Activated CD4-positive, alpha-beta memory T cell treated with anti-CD3 and anti-CD28 coated beads, Interleukin-2, amount 10 ng/mL, durations not matched to agents 7 days and 5 days (primary cell): Measurements from ENCODE around the gene DHRS7B. TPM values are rescaled to one million over a fixed set of nuclear protein-coding genes. Genes with fewer than 3 reads are reported as not detected.
A peak's percentile ranks its signal among the peaks of the same experiment; 100 is the strongest.
"Not testable (repeated sequence)": the region's sequence is repeated elsewhere in the genome, so short reads cannot be mapped to it uniquely, and the experiment has no call there.

Source experiments
- CTCF ChIA-PET: fragments of 350-600 bp; sonication (Branson Sonifier 250); formaldehyde crosslinking; loops from one replicate; lab custom pipeline; 2021; ENCODE audit warnings: antibody characterized with exemption, inconsistent platforms; lab: Charles Lee
- POLR2A ChIA-PET: fragments of 350-600 bp; sonication (Branson Sonifier 250); formaldehyde crosslinking; loops from one replicate; lab custom pipeline; 2021; ENCODE audit warnings: antibody characterized with exemption; lab: Charles Lee
- DNase-seq: peaks from one replicate; pipeline ENCODE4 v3.0.0-alpha.2; 2020
- H3K27ac Mint-ChIP-seq: one replicate; pipeline ENCODE4 v1.8.0; 2021; ENCODE audit warnings: mild to moderate bottlenecking, mixed read lengths
- H3K27me3 Mint-ChIP-seq: one replicate; pipeline ENCODE4 v1.8.0; 2021; ENCODE audit warnings: mixed read lengths
- H3K36me3 Mint-ChIP-seq: one replicate; pipeline ENCODE4 v1.8.0; 2021; ENCODE audit warnings: low read depth, mixed read lengths
- H3K4me1 Mint-ChIP-seq: one replicate; pipeline ENCODE4 v1.8.0; 2021; ENCODE audit warnings: mixed read lengths
- H3K4me3 Mint-ChIP-seq: one replicate; pipeline ENCODE4 v1.8.0; 2021; ENCODE audit warnings: mild to moderate bottlenecking, mixed read lengths
- H3K9me3 Mint-ChIP-seq: one replicate; pipeline ENCODE4 v1.8.0; 2021; ENCODE audit warnings: mixed read lengths
- total RNA-seq, 2 experiments: library from RNA; stranded (reverse); gene quantifications; one replicate each; pipeline ENCODE4 v1.2.3, GENCODE V29; 2021

Gene DHRS7B
- total RNA-seq, 2 experiments from 2014 or later, result 12.1 to 15.3 TPM

- no peak overlapping the region for H3K27ac Mint-ChIP-seq
- no peaks in the 10 kb centered on the region for H3K27me3 Mint-ChIP-seq
Observed at GRCh38 chr17:21095735-21096134, 31.0 kb upstream of the DHRS7B start.

GRCh38 chr17:21096874-21097273 lies 29.9 kb upstream of the DHRS7B start:
- H3K36me3 Mint-ChIP-seq, result no peaks in the 10 kb centered on the region
- H3K27me3 Mint-ChIP-seq, result no peaks in the 10 kb centered on the region
- no peak overlapping the region for H3K27ac Mint-ChIP-seq
- H3K9me3 Mint-ChIP-seq, result no peaks in the 10 kb centered on the region
- DNase-seq, result no peak
- peaks cover 24% of the 10 kb centered on the region for H3K4me1 Mint-ChIP-seq
- CTCF ChIA-PET, result interaction anchor here (2.1 kb wide), 1 partner anchor 53 kb away, joined by 4 read pairs; no protein-coding TSS in a partner anchor
- POLR2A ChIA-PET, result interaction anchor here (2.3 kb wide), 1 partner anchor 53 kb away, joined by 8 read pairs; the partner anchor contains the start of gene USP22
- H3K4me3 Mint-ChIP-seq, result no peak overlapping the region

More at GRCh38 chr17:21095735-21096134, 31.0 kb upstream of the DHRS7B start:
- Mint-ChIP-seq H3K4me3 (no peak overlapping the region), H3K9me3 (no peaks in the 10 kb centered on the region), H3K36me3 (no peaks in the 10 kb centered on the region), H3K4me1 (peaks cover 24% of the 10 kb centered on the region)
- DNase-seq, result no peak
- CTCF ChIA-PET, result interaction anchor here (2.1 to 2.4 kb wide), 2 partner anchors 23 to 52 kb away, joined by 4 to 10 read pairs; no protein-coding TSS in a partner anchor
- POLR2A ChIA-PET, result interaction anchor here (2.3 kb wide), 1 partner anchor 52 kb away, joined by 8 read pairs; the partner anchor contains the start of gene USP22

- CTCF ChIA-PET, result interaction anchor here (0.7 to 2.9 kb wide), 33 partner anchors 11 to 949 kb away, joined by 3 to 43 read pairs (median 5); partner anchors contain the start of gene USP22
- peak overlapping the region; percentile 87 for H3K4me3 Mint-ChIP-seq
- no peaks in the 10 kb centered on the region for H3K36me3 Mint-ChIP-seq
- POLR2A ChIA-PET, result interaction anchor here (0.6 to 3.3 kb wide), 12 partner anchors 22 to 447 kb away, joined by 3 to 55 read pairs (median 4); partner anchors contain the start of genes DHRS7B, TMEM11 and USP22
- H3K27me3 Mint-ChIP-seq, result no peaks in the 10 kb centered on the region
- H3K9me3 Mint-ChIP-seq, result no peaks in the 10 kb centered on the region
- DNase-seq, result peak; percentile 84
- H3K27ac Mint-ChIP-seq, result peak overlapping the region; percentile 86
- H3K4me1 Mint-ChIP-seq, result peaks cover 24% of the 10 kb centered on the region
Observed at GRCh38 chr17:21098934-21099689, 27.7 kb upstream of the DHRS7B start.

- Mint-ChIP-seq H3K27ac (no peak overlapping the region), H3K4me3 (no peak overlapping the region), H3K36me3 (no peaks in the 10 kb centered on the region), H3K9me3 (no peaks in the 10 kb centered on the region), H3K27me3 (no peaks in the 10 kb centered on the region), H3K4me1 (peaks cover 24% of the 10 kb centered on the region)
- ChIA-PET POLR2A (interaction anchor here (0.9 to 3.3 kb wide), 2 partner anchors 12 to 57 kb away, joined by 3 to 55 read pairs; partner anchors contain the start of gene USP22), CTCF (interaction anchor here (1.3 to 2.8 kb wide), 7 partner anchors 15 to 80 kb away, joined by 5 to 31 read pairs (median 8); no protein-coding TSS in a partner anchor)
- no peak for DNase-seq
Observed at GRCh38 chr17:21100636-21101035, 26.1 kb upstream of the DHRS7B start.

- no peak overlapping the region for H3K27ac Mint-ChIP-seq
- ChIA-PET CTCF (interaction anchor here (1.0 to 1.7 kb wide), 2 partner anchors 17 to 61 kb away, joined by 3 to 4 read pairs; no protein-coding TSS in a partner anchor), POLR2A (no interaction called here)
- no peaks in the 10 kb centered on the region for H3K9me3 Mint-ChIP-seq
- no peaks in the 10 kb centered on the region for H3K36me3 Mint-ChIP-seq
- H3K4me3 Mint-ChIP-seq, result no peak overlapping the region
- H3K4me1 Mint-ChIP-seq, result peaks cover 2% of the 10 kb centered on the region
- no peak for DNase-seq
- peaks cover 8% of the 10 kb centered on the region for H3K27me3 Mint-ChIP-seq
Observed at GRCh38 chr17:21104608-21105007, 22.2 kb upstream of the DHRS7B start.

GRCh38 chr17:21105064-21105894 lies 21.5 kb upstream of the DHRS7B start:
- CTCF ChIA-PET, result interaction anchor here (0.7 kb wide), 2 partner anchors 118 to 939 kb away, joined by 3 to 4 read pairs; no protein-coding TSS in a partner anchor

GRCh38 chr17:21106316-21106715 lies 20.4 kb upstream of the DHRS7B start:
- H3K4me1 Mint-ChIP-seq, result no peaks in the 10 kb centered on the region
- no peak for DNase-seq
- H3K27ac Mint-ChIP-seq, result no peak overlapping the region
- POLR2A ChIA-PET, result no interaction called here
- H3K27me3 Mint-ChIP-seq, result peaks cover 8% of the 10 kb centered on the region
- H3K36me3 Mint-ChIP-seq, result no peaks in the 10 kb centered on the region
- H3K9me3 Mint-ChIP-seq, result no peaks in the 10 kb centered on the region
- no peak overlapping the region for H3K4me3 Mint-ChIP-seq
- CTCF ChIA-PET, result no interaction called here

More at GRCh38 chr17:21105064-21105894, 21.5 kb upstream of the DHRS7B start:
- no peaks in the 10 kb centered on the region for H3K9me3 Mint-ChIP-seq
- POLR2A ChIA-PET, result no interaction called here
- no peak for DNase-seq
- H3K4me3 Mint-ChIP-seq, result no peak overlapping the region
- peaks cover 8% of the 10 kb centered on the region for H3K27me3 Mint-ChIP-seq
- no peaks in the 10 kb centered on the region for H3K4me1 Mint-ChIP-seq
- H3K36me3 Mint-ChIP-seq, result no peaks in the 10 kb centered on the region
- no peak overlapping the region for H3K27ac Mint-ChIP-seq

GRCh38 chr17:21107067-21107650 lies 19.6 kb upstream of the DHRS7B start:
- H3K9me3 Mint-ChIP-seq, H3K4me1 Mint-ChIP-seq, POLR2A ChIA-PET, H3K27ac Mint-ChIP-seq, H3K4me3 Mint-ChIP-seq, H3K27me3 Mint-ChIP-seq, DNase-seq, CTCF ChIA-PET, H3K36me3 Mint-ChIP-seq: not testable (repeated sequence)

GRCh38 chr17:21108651-21109050 lies 18.1 kb upstream of the DHRS7B start:
- Mint-ChIP-seq H3K27ac (no peak overlapping the region), H3K4me3 (no peak overlapping the region), H3K27me3 (peaks cover 8% of the 10 kb centered on the region), H3K9me3 (no peaks in the 10 kb centered on the region), H3K4me1 (no peaks in the 10 kb centered on the region), H3K36me3 (no peaks in the 10 kb centered on the region)
- POLR2A ChIA-PET, result interaction anchor here (1.2 kb wide), 1 partner anchor 64 kb away, joined by 3 read pairs; no protein-coding TSS in a partner anchor
- no peak for DNase-seq
- CTCF ChIA-PET, result interaction anchor here (1.3 to 3.9 kb wide), 3 partner anchors 9 to 65 kb away, joined by 5 to 22 read pairs (median 17); no protein-coding TSS in a partner anchor

GRCh38 chr17:21113049-21113690 lies 13.6 kb upstream of the DHRS7B start:
- CTCF ChIA-PET, result interaction anchor here (1.1 kb wide), 1 partner anchor 14 kb away, joined by 3 read pairs; no protein-coding TSS in a partner anchor
- Mint-ChIP-seq H3K27me3 (peaks cover 9% of the 10 kb centered on the region), H3K4me1 (no peaks in the 10 kb centered on the region), H3K4me3 (no peak overlapping the region), H3K36me3 (no peaks in the 10 kb centered on the region), H3K27ac (no peak overlapping the region), H3K9me3 (no peaks in the 10 kb centered on the region)
- POLR2A ChIA-PET, result no interaction called here
- no peak for DNase-seq

GRCh38 chr17:21113716-21114115 lies 13.0 kb upstream of the DHRS7B start:
- no peak overlapping the region for H3K27ac Mint-ChIP-seq
- H3K27me3 Mint-ChIP-seq, result peaks cover 9% of the 10 kb centered on the region
- no peaks in the 10 kb centered on the region for H3K36me3 Mint-ChIP-seq
- H3K4me1 Mint-ChIP-seq, result no peaks in the 10 kb centered on the region
- no peak for DNase-seq
- CTCF ChIA-PET, result interaction anchor here (1.1 kb wide), 1 partner anchor 14 kb away, joined by 3 read pairs; no protein-coding TSS in a partner anchor
- H3K9me3 Mint-ChIP-seq, result no peaks in the 10 kb centered on the region
- POLR2A ChIA-PET, result no interaction called here
- H3K4me3 Mint-ChIP-seq, result no peak overlapping the region

GRCh38 chr17:21114791-21115190 lies 12.0 kb upstream of the DHRS7B start:
- H3K27ac Mint-ChIP-seq, H3K4me3 Mint-ChIP-seq, POLR2A ChIA-PET, H3K36me3 Mint-ChIP-seq, CTCF ChIA-PET, DNase-seq, H3K27me3 Mint-ChIP-seq, H3K9me3 Mint-ChIP-seq, H3K4me1 Mint-ChIP-seq: not testable (repeated sequence)
